ENCODE results near the gene CD59. TPM values are rescaled to one million over a fixed set of nuclear protein-coding genes. Genes with fewer than 3 reads are reported as not detected.

CD59 gene
- total and polyA plus RNA-seq, 9 of the 15 experiments (the other 6 are each of a cell fraction or from before 2014, with no cell fraction given), result 38.1 to 338 (median 173) TPM

GRCh38 chr11:33667819-33668467 is 68.3 kb downstream of the CD59 start:
- BruUV-seq (replicated peaks), result no TSS peak

More at GRCh38 chr11:33667819-33668467, 68.3 kb downstream of the CD59 start:
- H3K9me3 ChIP-seq (replicated peaks; ENCODE audit: control insufficient read depth, insufficient read depth, low read depth, low read length), result no peaks in the 10 kb centered on the region
- H3K27ac ChIP-seq (ENCODE audit: extremely low read depth, low read depth, low read length), result no peak overlapping the region
- DNase-seq (ENCODE audit: extremely low read depth in 1 of 4, low spot score in 3 of 4) (no peak), ATAC-seq (no peak; the same call in 2 of the 3 replicates), FAIRE-seq (no peak)
- H3K27me3 ChIP-seq (ENCODE audit: control insufficient read depth in 2 of 2, insufficient read depth in 2 of 2, low read length in 2 of 2), result peaks cover 16 to 42% of the 10 kb centered on the region in 2 experiments; a peak in 4 of 5 replicates
- H3K4me1 ChIP-seq (replicated peaks in 1 of 2; ENCODE audit: control insufficient read depth in 2 of 2, insufficient read depth in 2 of 2, low read length in 2 of 2), result peaks cover 0 to 3% of the 10 kb centered on the region in 2 experiments; a peak in 1 of 5 replicates
- H3K79me2 ChIP-seq (ENCODE audit: control insufficient read depth, insufficient read depth, low read length), result no peaks in the 10 kb centered on the region
- in situ Hi-C loops (cut with MboI), result no loop called here
- H3K4me2 ChIP-seq (ENCODE audit: insufficient read depth, low read length), result no peak overlapping the region
- H2AFZ ChIP-seq (ENCODE audit: low read depth, low read length), result no peak overlapping the region
- WGBS (ENCODE audit: insufficient coverage, low coverage, missing lambda C conversion rate), result 7% methylated on average over 18 of the region's 18 CpGs
- POLR2A ChIA-PET, result interaction anchor here (0.5 to 1.0 kb wide), 2 partner anchors 11 to 13 kb away, joined by 3 to 4 read pairs; no protein-coding TSS in a partner anchor
- H4K20me1 ChIP-seq (replicated peaks; ENCODE audit: control insufficient read depth, insufficient read depth, low read length), result 0 out of 2 replicates have a peak, but pooled peaks cover 5% of the 10 kb centered on the region
- no peaks in the 10 kb centered on the region for H3K36me3 ChIP-seq (ENCODE audit: control insufficient read depth, insufficient read depth, low read length)
- CTCF ChIA-PET (ENCODE audit: low intra/inter-chr PET ratio), result no interaction called here
- TF ChIP-seq BHLHE40 (IDR thresholded peaks at IDR 0.05; ENCODE audit: low read length), result no peak
- TF ChIP-seq SRSF7 (optimal IDR thresholded peaks at IDR 0.05; ENCODE audit: low read depth, low read length), result no peak
- TF ChIP-seq IRF2 (CRISPR knock-in tag; IDR thresholded peaks at IDR 0.05), result no peak
- no peak for TF ChIP-seq CHD1 (IDR thresholded peaks at IDR 0.05; ENCODE audit: low read length)
- no peak for TF ChIP-seq MTA3 (IDR thresholded peaks at IDR 0.05; ENCODE audit: borderline replicate concordance)
- TF ChIP-seq NEUROD1 (IDR thresholded peaks at IDR 0.05; ENCODE audit: borderline replicate concordance, low read depth, low read length, partially characterized antibody), result no peak
- no peak for TF ChIP-seq BRD4 (IDR thresholded peaks at IDR 0.05)
- TF ChIP-seq HDAC1 (IDR thresholded peaks at IDR 0.05), result no peak
- TF ChIP-seq HNRNPK (IDR thresholded peaks at IDR 0.05; ENCODE audit: low read depth, low read length, poor library complexity, severe bottlenecking), result no peak
- intact Hi-C loops (cut with micrococcal nuclease), result no loop called here
- H3K4me3 ChIP-seq, result no peak overlapping the region
- H3K9me1 ChIP-seq (ENCODE audit: control insufficient read depth, insufficient read depth, low read length), result no peaks in the 10 kb centered on the region
- 0 out of 4 replicates have a peak overlapping the region, but pooled peaks of 1 of the 2 experiments have one; percentile 15 for H3K9ac ChIP-seq (ENCODE audit: insufficient read depth in 1 of 2, low read depth in 2 of 2, low read length in 2 of 2)

Data from K562 (cell line).